ENCODE data around the gene LGR5.

- no peak for TF ChIP-seq CTCF (conservative IDR thresholded peaks at IDR 0.05)
- no peak for TF ChIP-seq ZFX (IDR thresholded peaks at IDR 0.05)
These were observed 60.2 kb downstream of the LGR5 start for GRCh38 chr12:71499834-71500233.

Measured in C4-2B (cell line).